Measurements from ENCODE around the gene SEMA3B.
A peak's percentile ranks its signal among the peaks of the same experiment; 100 is the strongest.

- TF ChIP-seq EZH2 (IDR thresholded peaks at IDR 0.05; ENCODE audit: borderline replicate concordance, low read depth, low read length, severe bottlenecking) (no peak), POLR2AphosphoS5 (IDR thresholded peaks at IDR 0.05; ENCODE audit: insufficient read depth, low read depth, low read length) (peak; percentile 68), POLR2A (IDR thresholded peaks at IDR 0.05; ENCODE audit: low read depth, low read length) (no peak), GATA2 (IDR thresholded peaks at IDR 0.05; ENCODE audit: insufficient read depth, insufficient read length, low read depth, low read length) (no peak), MYC (IDR thresholded peaks at IDR 0.05; ENCODE audit: low read depth, low read length) (no peak)
- TF ChIP-seq, protein P1, sequence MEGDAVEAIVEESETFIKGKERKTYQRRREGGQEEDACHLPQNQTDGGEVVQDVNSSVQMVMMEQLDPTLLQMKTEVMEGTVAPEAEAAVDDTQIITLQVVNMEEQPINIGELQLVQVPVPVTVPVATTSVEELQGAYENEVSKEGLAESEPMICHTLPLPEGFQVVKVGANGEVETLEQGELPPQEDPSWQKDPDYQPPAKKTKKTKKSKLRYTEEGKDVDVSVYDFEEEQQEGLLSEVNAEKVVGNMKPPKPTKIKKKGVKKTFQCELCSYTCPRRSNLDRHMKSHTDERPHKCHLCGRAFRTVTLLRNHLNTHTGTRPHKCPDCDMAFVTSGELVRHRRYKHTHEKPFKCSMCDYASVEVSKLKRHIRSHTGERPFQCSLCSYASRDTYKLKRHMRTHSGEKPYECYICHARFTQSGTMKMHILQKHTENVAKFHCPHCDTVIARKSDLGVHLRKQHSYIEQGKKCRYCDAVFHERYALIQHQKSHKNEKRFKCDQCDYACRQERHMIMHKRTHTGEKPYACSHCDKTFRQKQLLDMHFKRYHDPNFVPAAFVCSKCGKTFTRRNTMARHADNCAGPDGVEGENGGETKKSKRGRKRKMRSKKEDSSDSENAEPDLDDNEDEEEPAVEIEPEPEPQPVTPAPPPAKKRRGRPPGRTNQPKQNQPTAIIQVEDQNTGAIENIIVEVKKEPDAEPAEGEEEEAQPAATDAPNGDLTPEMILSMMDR (IDR thresholded peaks at IDR 0.05; ENCODE audit: extremely low read depth in 1 of 2, insufficient read depth in 1 of 2, low read depth in 1 of 2, low read length in 2 of 2), result no peak
These were observed 25.9 kb upstream of the SEMA3B start for GRCh38 chr3:50242851-50243542.
